Measurements from ENCODE around the gene ZIC2. TPM values are rescaled to one million over a fixed set of nuclear protein-coding genes. Genes with fewer than 3 reads are reported as not detected.
"Not testable (repeated sequence)": the region's sequence is repeated elsewhere in the genome, so short reads cannot be mapped to it uniquely, and the experiment has no call there.

Gene ZIC2
- total RNA-seq, 1 donor from 2014 or later, result 55.3 TPM

- peak overlapping the region; percentile 28 for H3K4me3 Mint-ChIP-seq
Observed at GRCh38 chr13:99949679-99950413, 31.7 kb upstream of the ZIC2 start.

GRCh38 chr13:99951666-99952065 is 29.9 kb upstream of the ZIC2 start:
- Mint-ChIP-seq H3K27me3 (ENCODE audit: low read depth) (peaks cover 97% of the 10 kb centered on the region), H3K4me1 (peaks cover 37% of the 10 kb centered on the region)
- not testable (repeated sequence) for H3K36me3 Mint-ChIP-seq (ENCODE audit: low read depth); H3K9me3 Mint-ChIP-seq; H3K27ac Mint-ChIP-seq (ENCODE audit: unreplicated experiment); DNase-seq (ENCODE audit: low read depth, low spot score); H3K4me3 Mint-ChIP-seq

More at GRCh38 chr13:99949679-99950413, 31.7 kb upstream of the ZIC2 start:
- no peaks in the 10 kb centered on the region for H3K36me3 Mint-ChIP-seq (ENCODE audit: low read depth)
- no peak overlapping the region for H3K27ac Mint-ChIP-seq (ENCODE audit: unreplicated experiment)
- no peak for TF ChIP-seq CTCF (conservative IDR thresholded peaks at IDR 0.05)
- DNase-seq (ENCODE audit: low read depth, low spot score), result no peak
- peaks cover 93% of the 10 kb centered on the region for H3K27me3 Mint-ChIP-seq (ENCODE audit: low read depth)
- no peaks in the 10 kb centered on the region for H3K9me3 Mint-ChIP-seq
- peaks cover 22% of the 10 kb centered on the region for H3K4me1 Mint-ChIP-seq

- peaks cover 97% of the 10 kb centered on the region for H3K27me3 Mint-ChIP-seq (ENCODE audit: low read depth)
- H3K27ac Mint-ChIP-seq (ENCODE audit: unreplicated experiment), result no peak overlapping the region
- no peak for DNase-seq (ENCODE audit: low read depth, low spot score)
- H3K36me3 Mint-ChIP-seq (ENCODE audit: low read depth), result no peaks in the 10 kb centered on the region
- H3K4me1 Mint-ChIP-seq, result peaks cover 50% of the 10 kb centered on the region
- H3K9me3 Mint-ChIP-seq, result no peaks in the 10 kb centered on the region
- H3K4me3 Mint-ChIP-seq, result peak overlapping the region; percentile 35
- no peak for TF ChIP-seq CTCF (conservative IDR thresholded peaks at IDR 0.05)
Observed at GRCh38 chr13:99953138-99953755, 28.3 kb upstream of the ZIC2 start.

- H3K27ac Mint-ChIP-seq (ENCODE audit: unreplicated experiment), result no peak overlapping the region
- H3K36me3 Mint-ChIP-seq (ENCODE audit: low read depth), result no peaks in the 10 kb centered on the region
- H3K27me3 Mint-ChIP-seq (ENCODE audit: low read depth), result peaks cover 96% of the 10 kb centered on the region
- H3K4me1 Mint-ChIP-seq, result peaks cover 53% of the 10 kb centered on the region
- TF ChIP-seq CTCF (conservative IDR thresholded peaks at IDR 0.05), result no peak
- no peak for DNase-seq (ENCODE audit: low read depth, low spot score)
- H3K9me3 Mint-ChIP-seq, result no peaks in the 10 kb centered on the region
- peak overlapping the region; percentile 84 for H3K4me3 Mint-ChIP-seq
Observed at GRCh38 chr13:99955107-99955746, 26.4 kb upstream of the ZIC2 start.

- TF ChIP-seq CTCF (conservative IDR thresholded peaks at IDR 0.05), result no peak
- no peaks in the 10 kb centered on the region for H3K36me3 Mint-ChIP-seq (ENCODE audit: low read depth)
- no peak overlapping the region for H3K27ac Mint-ChIP-seq (ENCODE audit: unreplicated experiment)
- peaks cover 95% of the 10 kb centered on the region for H3K27me3 Mint-ChIP-seq (ENCODE audit: low read depth)
- no peak for DNase-seq (ENCODE audit: low read depth, low spot score)
- H3K9me3 Mint-ChIP-seq, result no peaks in the 10 kb centered on the region
- peak overlapping the region; percentile 84 for H3K4me3 Mint-ChIP-seq
- peaks cover 52% of the 10 kb centered on the region for H3K4me1 Mint-ChIP-seq
Observed at GRCh38 chr13:99955747-99956472, 25.7 kb upstream of the ZIC2 start.

All from neural crest cell (in vitro differentiated cells).